HG03469 (cell line): ENCODE measurements around the gene SNX9.

Source experiments
- ATAC-seq: cut with Tn5 transposase; IDR thresholded peaks from one replicate; pipeline ENCODE4 v1.9.1; 2021; ENCODE audit warnings: mild to moderate bottlenecking, moderate library complexity, moderate number of reproducible peaks; ENCODE audit not compliant: unreplicated experiment

SNX9 gene

GRCh38 chr6:157974341-157974894 lies 151.4 kb downstream of the SNX9 start:
- no peak for ATAC-seq

DNA sequence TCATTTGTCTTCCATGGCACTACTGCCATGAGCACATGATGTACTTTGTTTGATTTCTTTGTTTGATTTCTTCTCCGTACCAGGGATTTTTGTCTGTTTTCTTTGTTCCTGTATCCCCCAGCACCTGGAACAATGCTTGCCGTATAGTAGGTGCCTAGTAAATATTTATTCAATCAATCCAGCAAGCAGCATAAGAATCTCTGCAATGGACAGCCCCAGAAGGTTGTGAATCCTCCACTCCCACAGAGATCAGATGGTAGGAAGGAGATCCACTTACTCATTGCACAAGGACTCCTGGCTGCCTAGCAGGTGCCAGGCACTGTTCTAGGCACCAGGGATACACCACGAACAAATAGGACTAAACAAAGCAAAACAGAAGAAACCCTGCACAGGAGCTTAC lies 151.9 kb downstream of the SNX9 start:
- ATAC-seq: no peak

DNA sequence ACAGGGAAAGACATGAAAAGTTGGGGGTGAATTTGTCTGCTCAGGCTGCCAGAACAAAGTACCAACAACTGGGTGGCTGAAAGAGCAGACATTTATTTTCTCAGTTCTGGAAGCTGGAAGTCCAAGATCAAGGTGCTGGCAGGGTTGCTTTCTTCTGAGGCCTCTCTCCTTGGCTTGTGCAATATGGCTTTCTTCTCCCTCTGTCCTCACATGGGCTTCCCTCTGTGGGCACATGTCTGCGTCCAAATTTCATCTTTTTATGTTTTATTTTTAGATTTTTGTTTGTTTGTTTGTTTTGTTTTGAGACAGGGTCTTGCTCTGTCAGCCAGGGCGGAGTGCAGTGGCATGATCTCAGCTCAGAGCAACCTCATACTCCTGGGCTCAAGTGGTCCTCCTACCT lies 152.4 kb downstream of the SNX9 start:
- no peak for ATAC-seq

GRCh38 chr6:157976345-157977175 lies 153.5 kb downstream of the SNX9 start:
- ATAC-seq: no peak

GRCh38 chr6:157977176-157977804 lies 154.2 kb downstream of the SNX9 start:
- no peak for ATAC-seq

- ATAC-seq: no peak
Observed at GRCh38 chr6:157978021-157978783, 155.2 kb downstream of the SNX9 start.

- ATAC-seq: no peak
Observed at GRCh38 chr6:157980288-157981131, 157.5 kb downstream of the SNX9 start.

- ATAC-seq: peak; percentile 5
Observed at GRCh38 chr6:157981132-157981394, 158.0 kb downstream of the SNX9 start.

GRCh38 chr6:157981395-157982101 lies 158.5 kb downstream of the SNX9 start, which contains the start of gene SYNJ2:
TSS of gene SYNJ2 (plus strand) at chr6:157981863. CDS start at chr6:157981962, 99 bp downstream.
- ATAC-seq: peak; percentile 55

DNA sequence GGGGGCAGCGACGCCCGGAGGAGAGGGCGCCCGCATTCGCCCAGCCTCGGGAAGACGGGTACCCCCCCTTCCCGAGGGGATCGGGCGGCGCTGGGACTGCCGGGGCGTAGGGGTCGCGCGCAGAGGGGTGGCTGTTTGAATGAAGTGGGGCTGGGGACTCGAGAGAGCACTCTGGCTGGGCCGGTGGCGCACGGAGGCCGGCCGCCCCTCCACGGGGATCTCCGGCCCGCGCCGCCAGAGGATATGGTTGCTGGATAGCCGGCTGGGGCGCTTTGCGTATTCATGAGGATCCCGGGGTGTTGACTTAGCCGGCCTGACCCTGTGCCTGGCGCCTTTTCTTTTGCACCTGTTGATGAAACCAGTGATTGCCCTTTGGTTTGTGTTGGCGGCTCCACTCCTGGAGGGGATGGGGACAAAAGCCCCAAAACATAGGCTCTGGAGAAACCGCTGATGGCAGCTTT lies 159.1 kb downstream of the SNX9 start:
- peak; percentile 5 for ATAC-seq

DNA sequence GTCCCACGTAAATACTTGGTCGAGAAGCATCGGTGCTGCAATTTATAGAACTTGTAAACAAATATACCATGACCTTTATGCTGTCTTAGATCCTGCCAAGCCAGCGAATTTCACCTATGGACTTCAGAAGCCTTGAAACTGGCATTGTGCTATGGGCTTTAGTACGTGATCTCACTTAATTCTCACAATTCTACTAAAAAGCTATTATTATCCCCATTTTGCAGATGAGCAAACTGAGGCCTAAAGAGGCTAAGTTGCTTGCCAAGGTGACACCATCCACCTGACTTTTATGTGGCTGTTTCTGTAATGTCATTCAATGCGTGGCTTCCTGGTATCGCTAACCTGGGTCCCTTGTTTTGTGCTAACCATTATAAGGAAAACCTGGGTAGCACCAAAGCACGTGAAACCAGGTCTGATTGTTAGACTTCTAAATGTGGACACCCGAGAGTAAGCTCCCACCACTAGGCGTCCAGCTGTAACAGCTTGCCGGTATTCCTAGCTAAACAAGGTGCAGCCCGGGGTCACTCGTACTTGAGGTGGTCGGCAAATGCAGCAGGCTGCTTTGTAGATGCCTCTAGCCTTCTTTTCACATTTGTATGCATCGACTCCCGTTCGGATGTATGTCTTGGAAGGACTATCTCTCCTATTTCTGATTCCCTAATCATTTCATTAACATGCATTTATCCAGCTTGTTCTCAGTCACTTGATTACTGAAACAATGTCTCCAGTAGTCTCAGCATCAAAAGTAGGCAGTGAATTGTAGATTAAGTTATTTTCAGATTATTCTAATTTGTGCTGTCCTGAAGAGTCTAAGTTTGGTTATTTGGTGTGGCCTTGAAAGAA lies 159.7 kb downstream of the SNX9 start:
- ATAC-seq: no peak

- ATAC-seq: no peak
Observed at GRCh38 chr6:157983406-157984119, 160.5 kb downstream of the SNX9 start.

DNA sequence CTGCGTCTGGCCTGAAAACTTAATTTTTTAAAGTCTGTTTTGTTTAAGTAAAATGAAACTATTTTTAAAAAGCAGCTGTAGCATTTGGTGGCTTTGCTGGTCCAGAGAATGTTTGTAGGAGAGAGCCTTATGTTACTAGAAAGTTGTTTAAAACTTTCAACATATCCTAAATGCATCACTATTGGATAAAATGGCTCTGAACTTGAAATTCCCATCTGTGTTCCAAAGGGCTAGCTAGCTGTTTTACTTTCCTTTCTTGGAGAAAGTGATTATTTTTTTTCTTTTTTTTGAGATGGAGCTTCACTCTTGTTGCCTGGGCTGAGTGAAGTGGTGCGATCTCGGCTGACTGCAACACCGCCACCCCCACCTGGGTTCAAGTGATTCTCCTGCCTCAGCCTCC lies 161.1 kb downstream of the SNX9 start:
- no peak for ATAC-seq

DNA sequence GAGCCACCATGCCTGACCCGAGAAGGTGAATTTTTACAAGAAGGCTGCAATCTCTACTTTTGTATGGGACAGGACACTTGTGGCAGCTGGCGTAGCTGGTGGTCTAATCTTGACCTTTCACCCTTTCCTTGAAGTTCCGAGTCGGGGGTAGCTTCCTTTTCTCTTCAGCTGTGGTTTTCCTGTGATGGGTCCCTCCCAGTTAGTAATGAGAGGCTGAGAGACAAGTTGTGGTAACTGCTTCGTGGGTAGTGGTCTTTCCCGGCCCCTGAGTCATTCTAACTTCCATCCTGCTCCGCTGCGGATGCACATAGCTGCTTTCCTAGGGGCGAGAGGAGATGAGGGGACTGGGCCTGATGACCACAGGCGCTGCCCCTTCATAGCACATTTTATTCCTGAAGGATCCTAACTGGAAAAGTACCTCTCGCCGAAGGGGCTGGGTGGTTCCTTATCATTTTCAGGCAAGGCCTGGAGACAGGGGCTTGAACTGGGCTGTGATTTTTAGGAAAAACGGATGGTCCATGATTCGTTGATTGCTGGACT lies 161.7 kb downstream of the SNX9 start:
- ATAC-seq: no peak

DNA sequence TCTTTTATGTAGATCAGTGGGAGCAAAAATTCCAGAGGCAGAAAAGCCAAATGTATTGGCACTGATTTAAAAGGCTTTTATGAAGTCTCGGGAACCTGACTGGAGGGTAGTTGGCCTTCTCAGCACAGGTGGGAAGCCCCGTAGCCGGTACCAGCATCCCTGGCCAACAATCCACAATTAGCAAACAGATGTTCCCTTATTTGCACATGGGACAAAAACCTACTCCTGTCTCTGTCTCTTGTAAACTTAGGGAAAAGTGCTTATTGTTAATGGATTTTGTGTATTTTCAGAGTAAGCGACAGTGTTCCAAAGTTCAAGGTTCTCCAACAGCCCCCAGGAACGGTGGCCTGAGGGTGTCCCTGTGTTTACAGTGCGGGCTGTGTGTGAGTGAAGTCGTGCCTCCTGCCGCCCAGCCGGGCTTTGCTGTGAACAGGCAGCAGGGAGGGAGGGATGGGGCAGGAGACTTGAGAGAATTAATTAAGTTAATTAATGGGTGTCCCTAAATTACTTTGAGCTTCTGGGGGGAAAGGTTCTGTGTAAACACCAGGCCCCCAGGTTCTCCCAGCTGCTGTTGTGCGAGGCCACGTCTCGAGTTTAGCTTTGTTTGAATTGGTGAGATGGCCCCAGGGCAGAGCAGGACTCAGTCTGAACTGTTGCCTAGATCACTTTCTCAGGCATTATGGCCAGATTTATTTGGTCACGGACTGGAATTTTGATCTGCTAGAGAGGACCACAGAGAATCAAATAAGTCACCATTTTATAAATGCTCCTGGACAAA lies 162.5 kb downstream of the SNX9 start:
- no peak for ATAC-seq

DNA sequence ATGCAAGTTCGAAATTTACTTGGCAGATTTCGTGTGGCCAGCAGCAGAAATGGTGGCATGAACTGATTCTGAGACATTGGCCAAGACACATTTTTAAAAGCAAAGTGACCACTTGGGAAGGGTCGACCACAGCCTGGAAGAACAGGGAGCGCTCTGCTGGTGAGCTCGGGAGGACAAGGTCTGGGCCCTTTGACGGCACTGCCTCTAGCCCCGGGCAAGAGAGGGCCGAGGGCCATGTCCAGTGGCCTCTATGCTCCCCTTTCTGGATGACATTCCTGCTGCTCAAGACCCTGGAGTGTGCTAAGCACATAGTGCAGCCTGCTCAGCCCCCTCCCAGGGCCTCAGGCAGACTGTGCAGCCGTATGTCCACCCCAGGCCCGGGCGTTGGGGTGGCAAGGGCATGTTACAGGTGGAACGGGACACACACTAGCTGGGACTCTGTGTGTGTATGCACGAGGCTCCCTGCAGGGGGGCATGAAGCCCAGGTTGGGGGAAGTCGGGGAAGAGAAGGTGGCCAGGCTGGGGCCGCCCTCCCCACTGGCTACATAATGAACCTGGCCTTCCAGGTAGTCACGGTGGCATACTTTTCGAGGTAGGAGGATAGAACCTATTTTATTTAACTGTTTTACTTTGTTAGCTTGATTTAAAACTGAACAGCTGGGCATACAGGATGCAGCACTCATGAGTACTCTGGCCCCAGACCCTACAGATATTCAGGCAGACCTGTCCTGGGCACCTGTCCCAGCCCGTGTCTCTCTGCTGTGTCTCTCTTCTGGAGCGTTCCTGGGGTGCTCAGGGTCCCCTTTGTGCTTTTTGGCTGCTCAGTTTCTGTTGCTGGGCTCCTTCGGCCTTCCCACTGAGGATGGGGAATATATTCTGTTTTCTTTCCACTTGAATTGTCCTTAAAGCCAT lies 165.0 kb downstream of the SNX9 start:
- ATAC-seq: no peak
